Suprapubic skin (tissue), 4 donors: ENCODE results near the gene EPB41L4A. TPM values are rescaled to one million over a fixed set of nuclear protein-coding genes. Genes with fewer than 3 reads are reported as not detected.
A peak's percentile ranks its signal among the peaks of the same experiment; 100 is the strongest.

Experiments
- DNase-seq, 2 donors: peaks; one replicate each; pipeline ENCODE4 v3.0.0-alpha.2; 2019; ENCODE audit warnings: low spot score in 2 of 2
- H3K27ac ChIP-seq: fragments of 200-600 bp; sonication (generic); one replicate; pipeline ENCODE4 v1.5.1; 2019
- H3K27me3 ChIP-seq: fragments of 200-600 bp; sonication (generic); one replicate; pipeline ENCODE4 v1.5.1; 2019
- H3K36me3 ChIP-seq: fragments of 200-600 bp; sonication (generic); one replicate; pipeline ENCODE4 v1.5.1; 2019
- H3K4me1 ChIP-seq: fragments of 200-600 bp; sonication (generic); one replicate; pipeline ENCODE4 v1.5.1; 2019
- H3K4me3 ChIP-seq: fragments of 200-600 bp; sonication (generic); one replicate; pipeline ENCODE4 v1.5.1; 2019; ENCODE audit warnings: mild to moderate bottlenecking
- H3K9me3 ChIP-seq: fragments of 200-600 bp; sonication (generic); one replicate; pipeline ENCODE4 v1.5.1; 2019
- EP300 ChIP-seq: sonication (generic); formaldehyde crosslinking; IDR thresholded peaks from one replicate; pipeline ENCODE4 v1.6.1; 2017; ENCODE audit warnings: antibody characterized with exemption
- POLR2A ChIP-seq, 2 donors: fragments of 450-650 bp; IDR thresholded peaks; one replicate each; pipeline ENCODE4 v1.6.1; 2017; ENCODE audit warnings: antibody characterized with exemption in 2 of 2, mild to moderate bottlenecking in 2 of 2, moderate library complexity in 2 of 2
- POLR2AphosphoS5 ChIP-seq, 3 donors: sonication (generic); formaldehyde crosslinking; IDR thresholded peaks; one replicate each; pipeline ENCODE4 v1.6.1; 2017; ENCODE audit warnings: antibody characterized with exemption in 3 of 3
- WGBS: methylation state at CpG from one replicate; pipeline ENCODE4 v1.1.5; 2018; 5-methylcytosine and 5-hydroxymethylcytosine counted together
- total RNA-seq, 4 donors: library from RNA; depleted of rRNA; stranded (reverse); fragments of >200 nt; gene quantifications; one replicate each; pipeline ENCODE4 v1.1.0, GENCODE V29; 2016
- TF ChIP-seq, protein P1 (sequence below), 2 donors: fragments of 200-600 bp in 1 of 2; fragments of 450-650 bp in 1 of 2; sonication (generic) in 1 of 2; IDR thresholded peaks; one replicate each; pipeline ENCODE4 v1.5.1; 2016 to 2019; ENCODE audit warnings: antibody characterized with exemption in 2 of 2, mild to moderate bottlenecking in 1 of 2, moderate library complexity in 1 of 2

EPB41L4A gene
- total RNA-seq, 4 donors from 2014 or later = 8.5 to 31.9 (median 12.8) TPM

DNA sequence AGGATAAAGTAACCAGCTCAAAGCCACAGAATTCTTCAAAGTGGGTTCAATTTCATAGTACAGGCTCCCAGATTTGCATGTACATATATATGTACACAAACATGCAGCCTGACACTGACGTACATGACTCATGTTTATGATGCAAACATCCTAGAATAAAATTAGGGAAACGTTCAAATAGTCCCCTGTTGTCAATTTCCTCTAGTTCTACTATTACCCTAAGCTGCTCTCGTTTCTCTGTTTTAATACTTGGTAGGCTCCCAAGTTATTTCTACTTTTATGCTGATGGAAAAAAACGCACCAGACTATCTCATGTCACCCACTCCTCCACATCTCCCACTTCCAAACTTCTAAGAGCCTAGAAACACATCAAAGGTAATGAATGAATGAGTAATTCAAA is 229.7 kb downstream of the EPB41L4A start:
- no peak overlapping the region for H3K4me3 ChIP-seq
- H3K36me3 ChIP-seq = peaks cover 3% of the 10 kb centered on the region
- H3K4me1 ChIP-seq = no peaks in the 10 kb centered on the region
- H3K9me3 ChIP-seq = no peaks in the 10 kb centered on the region
- TF ChIP-seq, protein P1, sequence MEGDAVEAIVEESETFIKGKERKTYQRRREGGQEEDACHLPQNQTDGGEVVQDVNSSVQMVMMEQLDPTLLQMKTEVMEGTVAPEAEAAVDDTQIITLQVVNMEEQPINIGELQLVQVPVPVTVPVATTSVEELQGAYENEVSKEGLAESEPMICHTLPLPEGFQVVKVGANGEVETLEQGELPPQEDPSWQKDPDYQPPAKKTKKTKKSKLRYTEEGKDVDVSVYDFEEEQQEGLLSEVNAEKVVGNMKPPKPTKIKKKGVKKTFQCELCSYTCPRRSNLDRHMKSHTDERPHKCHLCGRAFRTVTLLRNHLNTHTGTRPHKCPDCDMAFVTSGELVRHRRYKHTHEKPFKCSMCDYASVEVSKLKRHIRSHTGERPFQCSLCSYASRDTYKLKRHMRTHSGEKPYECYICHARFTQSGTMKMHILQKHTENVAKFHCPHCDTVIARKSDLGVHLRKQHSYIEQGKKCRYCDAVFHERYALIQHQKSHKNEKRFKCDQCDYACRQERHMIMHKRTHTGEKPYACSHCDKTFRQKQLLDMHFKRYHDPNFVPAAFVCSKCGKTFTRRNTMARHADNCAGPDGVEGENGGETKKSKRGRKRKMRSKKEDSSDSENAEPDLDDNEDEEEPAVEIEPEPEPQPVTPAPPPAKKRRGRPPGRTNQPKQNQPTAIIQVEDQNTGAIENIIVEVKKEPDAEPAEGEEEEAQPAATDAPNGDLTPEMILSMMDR (IDR thresholded peaks at IDR 0.05) = no peak
- no peak for TF ChIP-seq POLR2A (IDR thresholded peaks at IDR 0.05)
- no peak for TF ChIP-seq POLR2AphosphoS5 (IDR thresholded peaks at IDR 0.05)
- no peak for TF ChIP-seq EP300
- no peak for DNase-seq
- no peaks in the 10 kb centered on the region for H3K27me3 ChIP-seq
- 75% methylated on average over 4 of the region's 4 CpGs for WGBS
- no peak overlapping the region for H3K27ac ChIP-seq

DNA sequence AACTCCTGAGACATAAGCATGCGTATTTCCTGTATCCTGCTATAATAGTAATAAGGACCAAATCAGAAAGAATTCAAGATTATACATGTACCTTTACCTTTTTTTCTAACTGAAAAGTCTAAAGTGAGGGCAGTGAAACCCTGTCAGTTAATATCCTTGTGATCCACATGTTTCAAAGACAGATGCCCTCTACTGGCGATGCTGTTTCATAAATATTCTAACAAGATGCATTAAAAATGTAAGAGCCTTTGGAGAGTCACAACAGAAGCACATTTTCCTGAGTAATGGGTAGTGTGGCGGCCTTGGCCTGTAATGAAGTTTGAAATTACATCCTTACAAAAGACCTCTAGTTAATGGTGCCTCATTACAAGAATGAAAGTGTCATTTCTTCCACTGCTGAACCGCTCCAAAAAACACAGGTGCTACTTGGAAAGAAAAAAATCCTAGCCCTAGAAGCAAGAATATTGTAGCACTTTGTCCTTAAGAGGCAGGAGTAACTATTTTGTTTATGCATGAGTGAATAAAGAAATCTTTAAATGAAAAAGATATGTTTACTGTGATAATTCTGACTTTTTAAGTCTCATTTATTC is 232.6 kb downstream of the EPB41L4A start:
- H3K36me3 ChIP-seq = peaks cover 10% of the 10 kb centered on the region
- peaks cover 7% of the 10 kb centered on the region for H3K4me1 ChIP-seq
- TF ChIP-seq EP300 (no peak), POLR2A (IDR thresholded peaks at IDR 0.05) (no peak), POLR2AphosphoS5 (IDR thresholded peaks at IDR 0.05) (no peak)
- TF ChIP-seq, protein P1 (IDR thresholded peaks at IDR 0.05) = peak in 1 of 2 donors; percentile 46
- no peak for DNase-seq
- H3K27ac ChIP-seq = no peak overlapping the region
- 73% methylated on average over 4 of the region's 4 CpGs for WGBS
- no peaks in the 10 kb centered on the region for H3K9me3 ChIP-seq
- H3K4me3 ChIP-seq = no peak overlapping the region
- H3K27me3 ChIP-seq = no peaks in the 10 kb centered on the region

DNA sequence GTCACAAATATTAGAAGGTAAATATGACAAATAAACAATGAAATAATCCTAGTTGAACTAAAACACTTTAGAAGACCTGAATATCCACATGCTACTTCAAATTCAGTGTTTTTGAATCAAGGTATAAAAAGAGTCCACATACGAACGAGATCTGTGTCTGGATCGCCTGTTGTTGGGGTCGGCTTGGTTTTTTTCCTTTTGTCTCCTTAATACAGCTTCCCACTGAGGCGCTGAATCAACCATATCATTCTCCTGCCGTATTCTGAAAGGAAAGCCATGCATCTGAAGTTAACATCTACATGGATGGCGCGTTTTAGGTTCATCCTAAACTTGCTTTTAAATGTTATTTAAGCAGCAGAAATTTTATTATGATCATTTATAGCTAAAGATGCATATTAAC is 235.2 kb downstream of the EPB41L4A start:
- Histone ChIP-seq H3K36me3 (peaks cover 10% of the 10 kb centered on the region), H3K4me3 (no peak overlapping the region), H3K4me1 (peaks cover 7% of the 10 kb centered on the region), H3K9me3 (no peaks in the 10 kb centered on the region), H3K27ac (no peak overlapping the region), H3K27me3 (no peaks in the 10 kb centered on the region)
- WGBS = 91% methylated on average over 8 of the region's 8 CpGs
- no peak for DNase-seq
- TF ChIP-seq EP300 (no peak), POLR2AphosphoS5 (IDR thresholded peaks at IDR 0.05) (no peak), POLR2A (IDR thresholded peaks at IDR 0.05) (no peak)
- TF ChIP-seq, protein P1 (IDR thresholded peaks at IDR 0.05) = no peak

DNA sequence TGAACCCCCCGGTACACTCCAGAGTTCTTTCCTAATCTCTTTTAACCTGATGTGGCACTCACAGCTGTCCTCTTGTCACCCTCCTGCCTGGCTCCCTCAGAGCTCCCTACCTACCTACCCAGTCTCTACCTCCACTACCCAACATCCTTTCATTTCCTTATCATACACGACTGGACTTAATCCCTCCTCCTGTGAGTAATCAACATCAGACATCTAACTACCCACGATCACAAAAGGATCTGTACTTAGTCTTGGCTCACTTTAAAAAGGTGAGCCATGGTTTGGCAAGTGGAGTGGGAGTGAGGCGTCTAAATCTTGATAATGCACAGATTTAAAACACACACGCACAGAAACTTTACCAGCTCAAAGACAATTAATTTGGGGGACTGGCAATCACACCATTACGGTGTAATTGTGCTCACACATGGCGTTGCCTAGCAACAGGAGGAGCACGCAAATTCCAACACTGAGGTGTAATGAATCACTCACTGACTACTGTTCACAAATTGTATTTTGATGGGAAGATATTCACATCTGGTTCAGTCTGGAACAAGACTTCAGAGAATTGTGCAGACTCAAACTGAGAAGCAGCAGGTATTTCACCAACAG is 235.9 kb downstream of the EPB41L4A start:
- H3K27me3 ChIP-seq = no peaks in the 10 kb centered on the region
- H3K27ac ChIP-seq = no peak overlapping the region
- TF ChIP-seq, protein P1 (IDR thresholded peaks at IDR 0.05) = no peak
- TF ChIP-seq POLR2A (IDR thresholded peaks at IDR 0.05) = no peak
- TF ChIP-seq POLR2AphosphoS5 (IDR thresholded peaks at IDR 0.05) = no peak
- no peak for TF ChIP-seq EP300
- H3K36me3 ChIP-seq = peaks cover 10% of the 10 kb centered on the region
- DNase-seq = no peak
- H3K9me3 ChIP-seq = no peaks in the 10 kb centered on the region
- WGBS = 39% methylated on average over 8 of the region's 8 CpGs
- peaks cover 7% of the 10 kb centered on the region for H3K4me1 ChIP-seq
- H3K4me3 ChIP-seq = no peak overlapping the region

DNA sequence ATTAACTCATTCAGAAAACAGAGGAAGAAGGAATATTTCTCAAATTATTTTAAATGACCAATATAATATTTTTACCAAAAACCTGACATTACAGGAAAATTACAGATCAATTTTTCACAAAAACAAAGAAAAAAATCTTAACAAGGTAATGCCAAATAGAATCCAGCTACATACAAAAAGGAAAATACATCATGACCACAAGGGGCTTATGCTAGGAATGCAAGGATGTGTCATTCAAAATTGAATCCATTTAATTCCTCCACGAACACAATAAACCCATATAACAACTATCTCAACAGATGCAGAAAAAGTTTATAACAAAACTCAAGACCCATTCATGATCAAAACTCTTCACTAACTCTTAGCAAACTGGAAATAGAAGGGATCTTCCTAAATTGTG is 239.8 kb downstream of the EPB41L4A start:
- peaks cover 12% of the 10 kb centered on the region for H3K4me1 ChIP-seq
- no peaks in the 10 kb centered on the region for H3K27me3 ChIP-seq
- H3K9me3 ChIP-seq = no peaks in the 10 kb centered on the region
- no peak for TF ChIP-seq POLR2AphosphoS5 (IDR thresholded peaks at IDR 0.05)
- TF ChIP-seq, protein P1 (IDR thresholded peaks at IDR 0.05) = no peak
- no peak for TF ChIP-seq POLR2A (IDR thresholded peaks at IDR 0.05)
- TF ChIP-seq EP300 = no peak
- H3K36me3 ChIP-seq = peaks cover 10% of the 10 kb centered on the region
- 81% methylated on average over 1 of the region's 1 CpG for WGBS
- no peak for DNase-seq
- H3K27ac ChIP-seq = no peak overlapping the region
- no peak overlapping the region for H3K4me3 ChIP-seq
